Central memory CD4-positive, alpha-beta T cell (primary cell): ENCODE results near the gene CGB1.

Experiments used
- DNase-seq: peaks from one replicate; pipeline ENCODE4 v3.0.0; 2022

CGB1 gene

DNA sequence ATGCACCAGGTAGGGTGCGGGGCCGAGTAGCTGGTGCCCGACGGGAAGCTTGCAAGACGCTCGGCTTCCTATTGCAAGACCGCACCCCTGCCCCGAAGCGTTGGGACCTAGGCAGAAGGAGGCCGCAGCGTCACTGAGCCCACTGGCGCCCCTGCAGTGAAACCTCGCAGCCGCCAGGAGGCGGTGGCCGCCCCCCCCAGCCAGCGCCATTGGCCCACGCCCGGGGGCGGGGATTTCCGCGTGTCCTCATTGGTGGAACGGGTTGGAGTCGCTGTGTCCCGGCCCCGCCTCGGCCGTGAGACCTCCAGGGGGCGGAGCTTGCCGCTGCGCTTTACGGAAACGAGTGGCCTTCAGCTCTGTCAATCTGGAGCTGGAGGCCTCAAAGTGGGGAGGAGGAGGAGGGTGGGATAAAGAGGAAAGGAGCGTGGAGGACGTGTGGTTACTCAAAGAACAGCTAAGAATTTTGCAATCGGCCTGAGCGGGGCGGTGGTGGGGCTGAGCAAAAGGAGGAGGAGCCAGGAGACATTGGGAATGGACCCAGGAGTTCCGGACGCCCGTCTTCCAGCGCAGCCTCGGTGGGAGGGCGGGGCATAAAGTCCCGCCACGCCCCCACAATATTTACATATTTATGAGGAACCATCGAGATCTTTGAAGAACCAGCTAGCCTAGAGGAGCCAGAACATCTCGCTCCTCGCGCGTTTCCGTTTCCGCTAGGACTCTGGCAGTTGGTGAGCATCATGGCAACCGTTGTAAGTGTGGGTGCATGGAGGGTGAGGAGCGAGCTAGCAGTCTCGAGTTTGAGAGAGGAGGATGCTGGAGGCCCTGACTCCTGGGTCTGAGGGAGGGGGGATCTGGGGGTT lies 43.3 kb downstream of the CGB1 start, which contains the start of the genes GYS1 and RUVBL2:
TSS of gene GYS1 (minus strand) at position 135 of the 860 bp plus-strand sequence. CDS start 197 bp downstream, outside the sequence.
TSS of gene RUVBL2 (plus strand) at position 713 of the 860 bp plus-strand sequence. CDS start at position 738, 25 bp downstream.
- DNase-seq: peak; percentile 99

DNA sequence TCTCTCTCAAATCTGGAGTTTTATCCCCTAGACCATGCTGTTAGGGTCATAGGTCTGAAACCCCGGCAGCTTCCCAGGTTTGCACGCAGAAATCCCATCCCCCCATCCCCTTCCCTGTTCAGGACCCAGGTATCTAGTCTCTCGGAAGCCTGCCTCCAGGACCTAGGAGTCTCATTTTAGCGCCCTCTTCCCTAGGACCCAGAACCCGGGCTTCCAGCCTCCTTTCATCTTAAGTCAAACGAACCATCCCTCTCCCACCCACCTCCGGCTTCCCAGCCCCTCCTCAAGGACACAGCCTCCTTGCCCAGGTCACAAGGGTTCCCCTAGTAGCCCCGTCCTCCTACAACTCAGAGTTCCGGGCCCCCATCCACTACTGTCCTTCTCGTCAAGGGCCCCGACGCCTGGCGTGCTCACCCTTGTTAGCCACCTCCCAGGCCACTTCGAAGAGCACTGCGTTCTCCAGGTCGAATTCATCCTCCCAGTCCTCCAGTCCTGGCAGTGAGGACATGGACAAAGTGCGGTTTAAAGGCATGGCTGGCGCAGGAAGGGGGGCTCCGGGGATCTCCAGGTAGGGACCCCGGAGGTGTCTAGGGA lies 44.0 kb downstream of the CGB1 start:
- no peak for DNase-seq

DNA sequence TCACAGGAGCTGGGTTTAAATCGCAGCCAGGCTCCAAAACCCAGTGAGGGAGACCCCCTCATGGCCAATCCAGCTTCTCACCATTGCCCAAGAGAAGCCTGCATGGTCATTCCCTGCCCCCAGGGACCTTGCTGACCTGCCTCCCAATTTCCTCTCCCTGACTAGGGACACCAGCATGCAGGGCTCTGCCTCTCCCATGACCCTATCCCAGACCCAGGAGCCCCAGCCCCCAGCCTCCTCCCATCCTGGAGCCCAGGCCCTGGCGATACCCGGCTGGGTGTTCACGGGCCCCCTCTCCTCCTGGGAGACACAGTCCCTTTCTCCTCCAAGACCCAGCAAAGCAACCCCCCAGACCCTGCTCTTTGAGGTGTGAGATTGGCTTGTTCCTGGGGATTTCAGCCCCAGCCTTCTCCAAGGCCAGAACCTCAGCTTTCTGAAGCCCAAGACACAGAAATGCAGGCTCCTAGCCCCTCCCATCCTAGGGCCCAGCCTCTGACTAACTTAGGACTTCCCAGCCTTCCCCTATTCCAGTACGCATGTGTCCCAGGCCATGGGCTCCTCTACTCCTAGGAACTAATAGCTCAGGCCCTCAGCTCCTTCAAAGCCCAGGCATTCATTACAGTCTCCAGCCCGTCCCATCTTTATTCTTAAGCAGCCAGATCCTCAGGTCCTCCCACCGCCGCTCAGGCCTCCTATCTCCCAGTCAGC lies 44.7 kb downstream of the CGB1 start:
- no peak for DNase-seq

DNA sequence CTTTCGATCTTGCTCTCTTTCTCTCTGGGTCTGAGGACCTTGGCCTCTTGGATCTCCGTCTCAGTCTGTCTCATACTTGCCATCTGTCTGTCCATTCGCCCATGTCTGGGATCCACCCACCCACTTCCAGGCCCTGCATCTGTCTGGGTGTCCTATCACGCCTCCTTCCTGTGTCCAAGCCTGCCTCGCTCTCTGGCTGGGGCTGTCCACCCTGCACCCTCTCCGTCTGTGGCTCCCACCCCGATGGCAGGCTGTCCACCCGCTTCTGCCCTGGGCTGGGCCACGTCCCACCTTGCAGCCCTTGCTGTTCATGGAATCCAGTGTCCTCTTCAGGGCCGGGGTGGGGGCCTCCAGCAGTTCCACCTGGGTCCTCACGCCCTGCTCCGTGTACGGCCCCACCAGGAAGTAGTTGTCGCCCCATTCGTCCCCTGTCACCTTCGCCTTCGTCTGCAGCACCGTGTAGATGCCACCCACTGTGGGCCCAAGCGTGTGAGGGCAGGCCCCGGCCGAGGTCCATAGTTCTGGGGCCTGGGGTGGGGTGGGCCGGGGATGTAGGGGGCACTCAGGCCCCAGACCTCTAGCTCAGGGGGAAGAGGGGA lies 45.6 kb downstream of the CGB1 start:
- DNase-seq: no peak

DNA sequence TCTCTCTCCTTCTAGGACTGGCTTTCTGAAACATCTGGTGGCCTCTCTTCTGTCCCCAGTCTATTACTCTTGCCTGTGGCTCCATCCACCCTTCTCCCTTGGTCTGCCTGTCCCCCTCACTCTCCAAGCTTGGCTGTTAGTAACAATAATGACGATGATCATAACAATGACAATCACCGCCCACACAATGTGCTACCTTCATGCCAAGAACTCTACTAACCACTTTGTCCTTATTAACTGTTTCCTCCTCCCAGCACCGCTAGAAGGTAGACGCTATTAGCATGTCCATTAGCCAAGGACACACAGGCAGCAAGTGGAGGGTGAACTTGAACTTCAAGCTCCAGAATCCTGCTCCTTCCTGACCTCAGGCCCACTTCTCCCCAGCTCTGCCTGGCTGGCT lies 46.3 kb downstream of the CGB1 start:
- no peak for DNase-seq

DNA sequence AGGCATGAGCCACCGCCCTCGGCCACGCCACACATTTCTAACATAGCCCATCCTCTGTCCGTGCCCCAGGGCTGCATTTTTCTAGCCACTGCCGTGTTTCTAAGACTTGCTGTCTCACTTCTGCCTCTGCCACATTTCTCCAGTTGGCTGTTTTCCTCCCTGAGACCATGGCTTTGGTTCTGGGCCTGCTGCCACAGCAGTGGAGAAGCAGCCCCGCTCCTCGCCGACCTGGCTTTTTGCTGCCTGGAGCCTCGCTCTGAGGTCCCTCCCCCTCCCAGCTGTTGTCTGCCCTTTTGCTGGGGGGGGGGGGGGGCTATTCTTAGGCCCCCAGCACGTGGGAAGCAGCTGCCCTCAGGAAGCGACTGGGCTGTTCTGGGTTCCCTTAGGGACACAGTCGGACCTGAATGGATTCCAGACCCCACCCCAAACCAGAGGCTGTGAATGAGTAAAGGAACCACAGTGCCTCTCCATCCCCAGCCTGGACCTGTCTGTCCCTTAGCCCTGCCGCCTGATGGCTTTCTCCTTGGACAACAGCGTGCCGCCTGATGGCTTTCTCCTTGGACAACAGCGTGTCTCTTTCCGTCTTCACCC lies 46.9 kb downstream of the CGB1 start:
- no peak for DNase-seq

DNA sequence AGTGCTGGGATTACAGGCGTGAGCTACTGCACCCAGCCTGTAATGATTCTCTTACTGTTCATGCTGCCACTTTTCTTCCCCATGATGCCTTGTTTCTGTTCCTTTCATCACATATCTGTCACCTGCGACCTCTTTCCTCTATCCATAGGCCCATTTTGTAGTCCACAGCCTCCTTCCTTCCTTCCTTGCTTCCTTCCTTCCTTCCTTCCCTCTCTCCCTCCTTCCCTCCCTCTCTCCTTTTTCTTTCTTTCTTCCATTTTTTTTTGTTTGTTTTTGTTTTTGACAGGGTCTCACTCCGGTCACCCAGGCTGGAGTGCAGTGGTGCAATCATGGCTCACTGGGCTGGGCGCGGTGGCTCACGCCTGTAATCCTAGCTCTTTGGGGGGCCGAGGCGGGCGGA lies 47.8 kb downstream of the CGB1 start:
- no peak for DNase-seq

DNA sequence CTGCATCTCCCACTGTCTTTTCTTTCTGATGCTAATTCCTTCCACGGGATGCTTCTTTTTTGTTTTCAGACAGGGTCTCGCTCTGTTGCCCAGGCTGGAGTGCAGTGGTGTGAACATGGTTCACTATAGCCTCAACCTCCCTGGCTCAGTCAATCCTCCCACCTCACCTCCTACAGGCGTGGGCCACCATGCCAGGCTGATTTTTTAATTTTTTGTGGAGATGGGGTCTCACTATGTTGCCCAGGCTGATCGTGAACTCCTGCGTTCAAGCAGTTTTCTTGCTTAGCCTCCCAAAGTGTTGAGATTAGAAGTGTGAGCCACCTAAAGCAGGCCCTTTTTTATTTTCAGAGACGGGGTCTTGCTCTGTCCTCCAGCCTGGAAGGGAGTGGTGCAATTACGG lies 48.4 kb downstream of the CGB1 start:
- no peak for DNase-seq

DNA sequence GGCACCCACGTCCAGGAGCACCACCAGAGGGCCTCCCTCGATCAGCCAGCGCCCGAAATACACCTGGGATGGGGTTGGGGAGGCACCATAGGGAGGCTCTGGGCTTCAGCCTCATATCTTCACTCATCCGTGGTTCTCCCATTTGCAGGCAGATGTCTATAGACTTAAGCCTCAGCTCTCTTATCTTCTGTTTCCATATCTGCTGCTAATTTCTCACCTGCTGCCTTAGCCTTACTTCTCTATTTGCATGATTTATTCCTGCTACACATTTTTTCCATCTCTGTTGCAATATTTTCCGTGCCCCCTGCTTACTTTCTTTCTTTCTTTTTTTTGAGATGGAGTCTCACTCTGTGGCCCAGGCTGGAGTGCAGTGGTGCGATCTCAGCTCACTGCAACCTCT lies 49.4 kb downstream of the CGB1 start:
- DNase-seq: no peak

DNA sequence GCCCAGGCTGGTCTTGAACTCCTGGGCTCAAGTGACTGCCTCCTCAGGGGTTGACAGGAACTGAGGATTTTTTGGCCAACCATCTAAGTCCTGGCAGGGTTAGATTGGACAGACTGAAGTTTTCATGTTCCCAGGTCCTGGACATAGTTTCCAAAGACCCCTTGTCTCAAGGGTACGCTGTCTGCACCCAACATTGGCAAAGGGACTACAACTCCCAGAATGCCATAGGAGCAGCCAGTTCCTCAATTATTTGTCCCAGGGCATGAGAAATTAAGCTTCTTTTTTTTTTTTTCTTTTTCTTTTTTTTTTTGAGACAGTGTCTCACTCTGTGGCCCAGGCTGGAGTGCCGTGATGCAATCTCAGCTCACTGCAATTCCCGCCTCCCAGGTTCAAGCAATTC lies 50.5 kb downstream of the CGB1 start:
- DNase-seq: no peak

DNA sequence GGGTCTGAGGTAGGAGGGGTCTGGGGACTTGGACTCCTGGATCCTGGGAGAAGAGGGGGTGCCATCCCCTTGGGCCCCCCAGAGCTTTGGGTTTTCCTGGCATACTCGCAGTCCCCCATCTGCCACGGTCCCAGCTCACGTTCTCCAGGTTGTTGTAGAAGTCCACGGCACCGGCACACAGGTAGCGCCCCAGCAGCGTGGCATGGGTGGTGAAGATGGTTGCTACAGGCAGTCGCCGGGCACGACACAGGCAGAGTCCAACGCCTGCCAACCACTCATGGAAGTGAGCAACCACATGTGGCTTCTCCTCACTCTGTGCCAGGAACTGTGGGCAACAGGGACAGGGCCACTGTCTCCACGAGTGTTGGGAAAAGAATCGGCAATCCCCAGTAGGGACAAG lies 51.0 kb downstream of the CGB1 start:
- no peak for DNase-seq
